Activated CD4-positive, alpha-beta T cell treated with anti-CD3 and anti-CD28 coated beads, Interleukin-2, Interleukin-6, amounts not matched to agents 100 ng/mL and 50 ng/mL, durations not matched to agents 16 hours and 8 hours (primary cell): ENCODE data around the gene CDK5RAP3.
"Not testable (repeated sequence)": the region's sequence is repeated elsewhere in the genome, so short reads cannot be mapped to it uniquely, and the experiment has no call there.

Experiments used
- DNase-seq: peaks from one replicate; pipeline ENCODE4 v3.0.0-alpha.2; 2020

CDK5RAP3 gene

DNA sequence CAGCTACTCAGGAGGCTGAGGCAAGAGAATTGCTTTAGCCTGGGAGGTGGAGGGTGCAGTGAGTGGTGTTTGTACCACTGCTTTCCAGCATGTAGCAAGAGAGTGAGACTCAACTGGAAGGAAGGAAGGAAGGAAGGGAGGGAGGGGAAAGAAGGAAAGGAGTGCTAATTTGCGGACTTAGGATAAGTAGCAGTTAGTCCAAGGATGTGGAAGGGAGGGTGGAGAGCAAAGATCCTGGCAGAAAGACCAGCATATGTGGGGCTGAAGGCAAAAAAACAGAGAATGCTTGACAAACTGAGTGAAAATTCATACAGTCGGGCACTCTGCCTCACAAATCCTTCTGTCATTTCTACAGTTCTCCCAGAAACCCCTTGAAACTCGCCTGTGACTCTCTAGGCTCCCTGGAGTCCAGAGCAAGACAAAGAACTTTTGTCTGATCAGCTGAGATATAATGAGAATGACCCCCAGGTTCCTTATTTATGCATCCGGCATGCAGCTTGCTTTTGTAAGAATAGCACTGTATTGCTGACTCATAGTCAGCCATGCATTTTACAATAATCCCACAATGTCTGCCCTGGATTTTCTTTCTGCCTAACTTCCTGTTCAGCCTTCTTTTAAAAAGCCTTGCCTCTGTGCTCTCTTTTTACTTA lies 31.5 kb downstream of the CDK5RAP3 start:
- DNase-seq, result peak; percentile 27

DNA sequence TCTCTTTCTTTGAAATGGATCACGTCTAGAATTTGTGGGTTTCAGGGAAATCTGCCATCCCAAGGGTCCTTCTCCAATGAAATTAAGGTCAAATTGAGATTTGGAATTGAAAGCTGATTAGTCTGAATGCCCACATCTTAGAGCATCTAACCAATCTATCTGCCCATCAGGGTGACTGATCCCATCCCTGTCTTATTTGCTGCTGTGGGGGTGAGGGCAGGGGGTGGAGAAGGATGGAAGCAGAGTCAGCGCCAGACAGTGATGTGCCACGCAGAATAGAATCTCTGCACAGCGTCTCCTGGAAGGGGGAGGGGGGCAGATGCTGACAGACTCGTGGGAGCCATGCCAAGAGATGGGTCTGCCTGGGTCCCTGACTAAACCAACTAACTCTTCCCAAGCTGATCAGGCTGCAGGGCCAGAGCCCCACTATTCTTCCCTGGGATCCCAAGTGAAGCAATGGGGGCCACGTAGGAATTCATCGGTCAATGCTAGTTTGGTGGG lies 32.1 kb downstream of the CDK5RAP3 start:
- DNase-seq, result no peak

DNA sequence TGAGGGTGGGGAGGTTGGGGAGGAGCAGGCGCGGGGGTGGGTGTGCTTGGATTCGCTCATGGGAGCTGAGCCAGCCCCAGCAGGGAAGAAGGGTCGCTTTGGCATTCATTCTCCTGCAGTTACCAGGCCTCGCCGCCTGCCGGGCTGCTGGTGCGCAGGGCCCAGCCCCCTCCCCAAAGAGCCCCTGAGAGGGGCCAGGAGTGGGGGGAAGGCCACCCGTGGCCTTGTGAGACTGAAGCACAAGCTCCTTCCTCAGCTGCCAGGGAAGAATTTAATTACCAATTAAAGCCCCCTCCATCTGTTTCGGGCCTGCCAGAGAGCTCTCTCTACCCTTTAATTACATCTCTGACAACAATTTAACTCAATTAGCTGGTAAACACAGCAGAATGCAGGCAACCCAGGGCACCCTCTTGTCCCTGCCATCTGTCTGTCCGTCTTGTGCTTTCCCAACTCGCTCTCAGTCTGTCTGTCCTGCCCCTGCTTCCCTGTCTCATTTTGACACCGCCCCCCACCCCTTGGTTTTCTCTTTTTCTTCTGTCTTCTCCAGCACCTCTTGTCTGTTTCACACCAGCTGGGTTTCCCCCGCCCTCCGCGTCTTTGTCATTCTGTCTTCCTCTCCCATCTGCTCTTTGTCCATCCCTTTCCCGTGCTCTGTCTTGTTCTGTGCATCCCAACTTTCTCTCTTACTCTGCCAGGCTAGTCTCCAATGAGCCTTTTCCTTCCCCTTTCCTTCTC lies 32.7 kb downstream of the CDK5RAP3 start:
- DNase-seq, result no peak

DNA sequence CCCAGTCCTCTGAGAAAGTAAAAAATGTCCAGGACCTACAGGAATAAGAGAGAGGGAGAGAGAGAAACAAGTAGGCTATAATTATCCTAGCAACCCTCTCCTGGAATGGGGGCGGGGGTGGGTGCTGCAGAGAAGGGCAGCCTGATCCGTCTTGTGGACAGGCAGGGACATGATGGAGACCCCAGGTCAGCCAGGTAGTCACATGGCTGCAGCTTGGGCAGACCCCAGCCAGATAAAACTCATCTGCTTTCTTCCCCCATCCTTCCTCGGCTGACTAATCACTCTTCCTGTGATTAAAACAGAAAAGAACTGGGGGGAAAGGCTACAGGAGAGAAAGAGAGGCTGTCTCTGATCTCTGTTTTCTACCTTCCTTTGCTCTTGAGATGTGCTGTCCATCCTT lies 34.1 kb downstream of the CDK5RAP3 start:
- peak; percentile 51 for DNase-seq

DNA sequence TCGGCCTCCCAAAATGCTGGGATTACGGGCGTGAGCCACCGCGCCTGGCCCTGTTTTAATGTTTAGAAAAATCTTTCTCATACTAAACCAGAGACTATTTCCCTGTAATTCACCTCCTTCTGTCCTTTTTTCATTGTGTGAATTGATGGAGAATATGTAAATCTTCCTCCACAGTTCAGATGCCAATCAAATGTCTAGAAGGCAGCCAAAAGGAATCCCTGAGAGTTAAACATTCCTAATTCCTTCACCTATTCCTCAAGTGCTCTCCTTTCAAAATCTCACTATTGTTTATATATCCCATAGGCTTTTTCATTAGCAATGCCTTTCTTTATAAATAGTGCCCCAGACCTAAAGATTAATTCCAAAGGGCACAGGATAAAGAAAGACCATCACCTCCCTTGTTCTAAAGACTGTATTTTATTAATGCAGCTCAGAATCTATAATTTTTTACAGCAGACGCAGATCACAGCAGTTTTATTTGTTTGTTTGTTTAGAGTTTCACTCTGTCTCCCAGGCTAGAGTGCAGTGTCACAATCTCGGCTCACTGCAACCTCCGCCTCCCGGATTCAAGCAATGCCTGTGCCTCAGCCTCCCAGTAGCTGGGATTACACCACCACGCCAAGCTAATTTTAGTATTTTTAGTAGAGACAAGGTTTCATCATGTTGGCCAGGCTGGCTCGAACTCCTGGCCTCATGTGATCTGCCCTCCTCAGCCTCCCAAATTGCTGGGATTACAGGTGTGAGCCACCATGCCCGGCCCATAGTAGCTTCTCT lies 36.2 kb downstream of the CDK5RAP3 start:
- no peak for DNase-seq

DNA sequence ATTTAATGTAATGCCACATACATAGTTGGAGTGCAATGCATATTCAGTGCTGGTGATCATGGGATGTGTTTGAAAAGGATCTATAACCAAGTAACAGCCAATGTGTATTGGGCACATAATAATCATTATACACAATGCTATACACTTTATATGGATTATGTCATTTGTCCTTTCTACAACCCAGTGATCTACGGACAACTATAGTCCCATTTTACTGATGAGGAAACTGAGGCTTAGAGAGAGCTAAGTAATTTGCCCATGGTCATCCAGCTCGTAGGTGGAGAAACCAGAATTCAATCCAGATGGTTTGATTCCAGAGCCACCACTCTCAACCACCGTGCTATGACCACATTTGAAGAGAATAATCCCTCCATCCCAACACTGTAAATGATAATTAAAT lies 39.3 kb downstream of the CDK5RAP3 start:
- no peak for DNase-seq

DNA sequence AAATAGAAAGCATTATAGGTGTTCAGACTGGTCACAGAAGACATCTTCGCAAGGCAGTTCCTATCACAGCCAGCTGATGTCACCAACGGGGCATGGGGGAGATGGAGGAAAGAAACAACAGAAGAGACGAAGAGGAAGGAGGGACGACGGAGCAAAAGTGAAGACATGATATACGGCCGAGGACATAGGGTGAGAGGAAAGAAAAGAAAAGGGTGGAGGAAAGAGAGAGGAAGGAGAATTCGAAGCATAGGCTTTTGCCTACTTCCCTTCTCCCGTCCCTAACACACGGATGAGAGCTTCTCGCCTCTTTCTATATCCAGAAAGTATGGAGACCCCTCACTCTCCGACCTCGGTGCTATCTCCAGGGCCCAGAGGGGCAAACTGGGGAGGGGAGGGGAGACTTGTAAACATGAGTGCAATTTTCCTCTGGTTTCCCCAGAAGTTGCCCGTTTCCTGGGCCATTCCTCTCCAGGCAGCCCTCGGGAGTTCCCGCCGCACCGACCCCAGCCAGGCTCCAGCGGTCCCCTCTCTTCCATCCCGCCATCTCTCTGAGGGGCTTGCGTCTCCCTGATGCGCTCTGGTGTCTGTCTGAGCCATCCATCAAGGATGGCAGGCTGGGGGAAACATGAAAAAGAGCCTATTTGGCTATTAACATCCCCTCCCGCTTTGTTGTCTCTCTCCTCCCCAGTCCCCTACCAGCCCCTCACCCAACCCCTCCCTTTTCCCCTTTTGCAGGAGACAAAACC lies 40.7 kb downstream of the CDK5RAP3 start:
- peak; percentile 70 for DNase-seq

DNA sequence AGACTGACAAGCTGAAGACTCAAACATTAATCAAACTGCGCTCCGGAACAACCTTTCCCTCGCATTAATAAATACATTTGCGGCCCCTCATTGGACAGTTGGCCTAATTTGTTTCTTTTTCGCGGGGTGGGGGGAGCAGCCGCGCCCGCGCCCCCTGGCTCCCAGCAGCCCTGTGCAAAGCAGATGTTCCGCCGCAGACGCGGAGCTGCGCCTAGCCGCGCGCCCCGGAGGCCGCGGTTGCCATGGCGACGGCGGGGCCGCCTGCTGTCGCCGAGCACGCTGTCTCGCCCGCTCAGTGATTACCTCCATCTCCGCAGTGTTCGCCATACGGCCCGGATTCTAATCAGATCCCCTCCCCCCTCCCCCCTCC lies 41.2 kb downstream of the CDK5RAP3 start:
- DNase-seq, result peak; percentile 77

DNA sequence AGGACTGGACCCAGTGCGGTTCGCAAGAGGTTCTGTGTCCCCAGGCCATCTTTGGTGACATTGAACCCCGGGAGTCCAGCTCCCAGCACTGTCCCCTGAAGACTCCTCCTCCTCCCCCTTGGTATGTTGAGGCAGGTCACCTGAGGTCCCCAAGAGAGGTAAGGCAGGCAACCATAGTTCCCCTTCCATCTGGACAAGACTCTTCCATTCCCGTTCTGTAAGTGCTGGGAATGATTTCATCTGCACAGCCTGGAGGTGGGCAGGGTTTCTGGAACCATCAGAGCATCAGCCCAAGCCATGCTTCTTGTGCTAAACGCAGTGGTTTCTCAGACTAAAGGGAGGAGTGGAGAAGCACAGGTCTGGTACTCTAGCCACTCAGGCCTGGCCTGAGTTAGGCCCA lies 41.7 kb downstream of the CDK5RAP3 start:
- DNase-seq, result no peak

DNA sequence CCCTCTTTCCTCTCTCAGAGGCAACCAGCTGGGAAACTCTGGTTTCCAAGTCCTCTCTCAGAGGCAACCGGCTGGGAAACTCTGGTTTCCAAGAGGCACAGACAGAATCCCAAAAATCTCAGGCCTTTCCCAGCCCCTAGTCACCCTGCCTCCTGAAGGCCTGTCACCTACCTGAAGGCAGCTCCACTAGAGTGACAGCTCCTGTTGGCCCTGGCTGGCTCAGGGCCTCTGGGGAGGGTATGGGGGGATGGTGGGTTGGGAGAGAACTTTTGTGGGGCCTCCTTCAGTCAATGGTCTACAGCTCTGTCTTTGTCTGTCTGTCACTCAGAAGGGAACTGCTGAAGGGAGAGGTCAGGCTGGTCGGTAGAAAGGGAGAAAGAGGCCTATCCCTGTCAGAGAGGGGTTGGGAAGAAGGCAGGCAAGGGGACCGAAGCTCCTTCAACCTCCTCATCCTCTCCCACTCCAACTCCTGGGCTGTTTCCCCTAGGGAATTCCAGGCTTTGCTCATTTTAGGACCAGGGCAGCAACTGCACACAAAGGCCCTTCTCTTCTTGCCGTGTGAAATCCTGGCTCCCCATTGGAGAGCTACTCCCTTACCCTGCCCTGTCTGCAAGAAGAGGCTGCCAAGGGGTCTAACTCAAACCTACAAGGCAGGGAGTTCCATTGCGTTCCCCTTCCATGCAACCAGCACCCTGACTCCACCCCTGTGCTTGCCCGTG lies 43.1 kb downstream of the CDK5RAP3 start:
- no peak for DNase-seq

DNA sequence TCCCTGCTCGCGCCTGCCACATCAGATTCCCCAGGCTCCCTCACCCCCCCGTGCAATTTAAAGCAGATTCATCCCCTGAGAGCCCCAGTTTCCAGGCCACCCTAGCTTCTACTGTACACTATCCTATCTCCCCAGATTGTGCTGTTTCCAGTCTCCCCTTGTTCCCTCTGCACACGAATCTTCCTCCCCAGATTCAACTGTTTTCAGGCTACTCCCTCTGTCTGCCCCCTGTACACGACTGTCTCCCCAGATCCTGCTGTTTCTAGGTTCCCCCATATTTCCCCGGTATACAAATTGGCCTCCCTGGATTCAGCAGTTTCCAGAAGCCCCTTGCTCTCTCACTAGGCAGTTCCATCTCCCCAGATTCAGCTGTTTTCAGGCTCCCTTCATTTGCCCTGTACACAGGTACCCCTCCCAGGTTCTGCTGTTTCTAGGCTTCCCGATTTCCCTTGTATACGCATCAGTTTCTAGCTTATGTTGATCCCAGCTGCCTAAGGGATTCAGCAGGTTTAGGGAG lies 43.7 kb downstream of the CDK5RAP3 start:
- no peak for DNase-seq

DNA sequence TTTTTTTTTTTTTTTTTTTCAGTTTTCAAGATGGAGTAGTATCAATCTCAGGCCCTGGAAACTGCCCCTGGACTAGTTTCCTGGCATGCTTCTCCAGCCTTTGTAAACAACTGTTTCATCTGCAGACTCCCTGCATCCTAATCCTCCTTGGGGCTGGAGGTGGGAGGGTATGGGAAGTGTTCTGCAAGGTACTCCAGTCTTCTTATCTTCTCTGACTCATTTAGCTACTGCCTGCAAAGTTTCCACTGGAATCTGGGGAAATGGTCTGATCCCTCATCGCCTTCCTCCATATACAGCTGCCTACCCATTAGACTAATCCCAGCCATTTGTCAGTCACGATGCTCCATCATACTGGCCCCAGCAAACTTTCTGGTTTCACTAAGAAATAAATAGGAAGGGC lies 45.2 kb downstream of the CDK5RAP3 start:
- no peak for DNase-seq

DNA sequence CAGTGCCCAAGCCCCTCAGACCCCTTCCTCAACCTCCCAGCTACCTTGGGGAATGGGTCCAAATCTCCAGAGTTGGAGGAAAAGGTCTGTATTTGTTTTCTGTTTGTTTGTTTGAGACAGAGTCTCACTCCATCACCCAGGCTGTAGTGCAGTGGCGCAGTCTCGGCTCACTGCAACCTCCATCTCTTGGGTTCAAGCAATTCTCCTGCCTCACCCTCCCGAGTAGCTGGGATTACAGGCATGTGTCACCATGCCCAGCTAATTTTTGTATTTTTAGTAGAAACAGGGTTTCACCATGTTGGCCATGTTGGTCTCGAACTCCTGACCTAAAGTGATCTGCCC lies 46.9 kb downstream of the CDK5RAP3 start:
- not testable (repeated sequence) for DNase-seq

DNA sequence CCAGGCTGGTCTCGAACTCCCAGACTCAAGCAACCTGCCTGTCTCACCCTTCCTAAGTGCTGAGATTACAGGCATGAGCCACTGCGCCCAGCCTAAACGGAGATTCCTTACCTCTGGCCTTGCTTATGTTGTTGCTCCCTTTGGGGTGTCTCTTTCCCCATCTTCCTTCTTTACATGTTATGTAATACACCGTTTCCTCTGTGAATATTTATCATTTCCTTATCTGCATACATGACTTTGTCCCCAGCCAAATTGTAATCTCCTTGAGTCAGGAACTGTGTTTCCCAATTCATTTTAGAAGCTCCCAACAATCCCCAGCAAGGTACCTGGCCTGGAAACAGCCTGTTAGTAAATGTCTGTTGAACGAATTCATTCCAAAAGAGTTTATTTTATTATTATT lies 51.0 kb downstream of the CDK5RAP3 start:
- DNase-seq, result no peak

DNA sequence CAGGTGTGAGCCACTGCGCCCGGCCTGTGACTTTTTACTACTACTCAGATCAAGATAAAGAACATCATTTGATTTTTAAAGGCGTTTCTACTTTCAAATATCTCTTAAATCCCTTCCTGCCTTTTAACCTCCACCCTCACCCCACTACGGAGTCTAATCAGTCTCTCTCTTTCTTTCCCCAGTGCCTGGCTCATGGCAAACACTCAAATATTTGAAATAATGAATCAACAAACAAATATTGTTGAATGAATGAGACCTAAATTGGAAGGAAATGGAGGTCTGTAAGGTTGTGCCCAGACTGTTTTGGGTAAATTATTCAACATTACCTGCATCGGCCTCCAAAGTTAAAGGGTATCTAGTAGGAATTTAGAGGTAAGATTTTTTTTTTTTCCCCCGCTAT lies 52.0 kb downstream of the CDK5RAP3 start:
- DNase-seq, result no peak

DNA sequence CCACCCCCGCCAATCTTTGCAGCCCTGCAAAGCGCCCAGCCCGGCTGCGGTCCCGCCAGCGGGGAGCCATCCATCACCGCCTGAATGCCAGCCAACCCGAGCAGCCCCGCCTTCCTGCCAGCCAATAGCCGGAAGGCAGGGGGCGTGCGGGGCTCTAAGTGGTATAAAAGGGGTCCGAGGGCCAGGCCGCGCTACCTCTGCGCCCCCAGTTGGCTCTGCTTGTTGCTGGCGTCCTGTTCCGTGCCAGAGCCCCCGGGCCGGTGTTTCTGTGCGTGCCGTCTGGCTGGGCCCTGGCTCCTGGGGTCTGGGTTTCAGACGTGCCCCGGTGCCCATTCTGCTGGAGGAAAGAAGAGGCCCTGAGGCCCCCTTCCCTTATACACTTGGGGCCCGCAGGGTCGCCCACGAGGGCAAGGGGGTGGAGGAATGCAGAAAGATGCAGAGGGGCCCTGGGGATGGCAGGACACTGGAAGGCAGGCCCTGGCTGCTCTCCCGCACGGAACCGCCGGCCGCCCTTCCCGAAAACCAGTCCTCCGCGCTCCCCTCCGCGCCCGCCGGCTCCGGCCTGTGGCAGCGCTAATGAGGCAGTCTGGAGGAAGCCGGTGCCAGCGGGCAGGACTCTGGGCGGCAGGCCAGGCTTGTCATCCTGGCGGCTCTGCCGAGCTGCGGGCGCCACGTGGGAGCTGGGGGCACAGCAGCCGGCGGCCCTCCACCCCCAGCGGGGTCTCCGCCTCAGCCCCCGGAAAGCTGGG lies 52.7 kb downstream of the CDK5RAP3 start:
- DNase-seq, result peak; percentile 72

DNA sequence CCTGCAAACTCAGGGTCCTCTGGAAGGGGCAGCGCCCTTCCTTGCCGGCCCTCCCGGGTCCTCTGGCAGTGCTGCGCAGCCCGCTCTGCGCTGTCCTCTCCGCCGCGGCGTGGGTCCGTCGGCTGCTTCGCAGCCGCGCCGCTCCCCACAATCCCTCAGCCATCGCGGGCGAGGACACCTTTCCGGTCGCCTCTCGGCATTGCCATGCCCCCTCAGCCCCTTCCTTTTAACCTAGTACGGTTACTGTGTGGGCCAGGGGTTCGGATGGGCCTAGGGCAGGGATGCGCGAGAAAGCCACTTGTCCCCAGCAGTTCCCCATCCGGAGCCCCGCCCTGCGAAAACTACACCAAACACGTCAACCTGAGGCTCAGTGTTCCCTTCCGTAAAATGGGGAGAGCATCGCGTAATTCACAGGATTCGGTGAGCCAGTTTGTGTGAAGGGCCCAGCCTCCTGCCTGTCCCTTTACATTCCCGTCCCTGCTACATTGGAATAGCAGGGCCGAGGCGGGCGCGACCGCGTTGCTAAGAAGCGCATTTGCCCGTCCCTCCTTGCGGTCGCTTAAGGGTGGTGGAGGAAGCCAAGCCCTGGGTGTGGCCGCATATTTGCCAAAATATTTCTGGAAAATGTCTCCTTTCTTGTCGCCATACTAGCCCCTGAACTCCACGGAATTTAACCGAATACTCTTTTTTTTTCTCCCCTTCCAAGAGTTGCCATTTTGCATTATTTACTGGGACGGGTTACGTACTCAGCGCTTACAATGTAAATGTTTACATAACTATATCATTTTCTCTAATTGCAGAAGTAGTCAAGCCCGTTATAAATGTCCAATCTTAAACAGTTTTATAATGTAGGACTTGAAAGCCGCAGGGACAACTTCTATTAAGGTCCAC lies 53.5 kb downstream of the CDK5RAP3 start:
- peak; percentile 69 for DNase-seq

DNA sequence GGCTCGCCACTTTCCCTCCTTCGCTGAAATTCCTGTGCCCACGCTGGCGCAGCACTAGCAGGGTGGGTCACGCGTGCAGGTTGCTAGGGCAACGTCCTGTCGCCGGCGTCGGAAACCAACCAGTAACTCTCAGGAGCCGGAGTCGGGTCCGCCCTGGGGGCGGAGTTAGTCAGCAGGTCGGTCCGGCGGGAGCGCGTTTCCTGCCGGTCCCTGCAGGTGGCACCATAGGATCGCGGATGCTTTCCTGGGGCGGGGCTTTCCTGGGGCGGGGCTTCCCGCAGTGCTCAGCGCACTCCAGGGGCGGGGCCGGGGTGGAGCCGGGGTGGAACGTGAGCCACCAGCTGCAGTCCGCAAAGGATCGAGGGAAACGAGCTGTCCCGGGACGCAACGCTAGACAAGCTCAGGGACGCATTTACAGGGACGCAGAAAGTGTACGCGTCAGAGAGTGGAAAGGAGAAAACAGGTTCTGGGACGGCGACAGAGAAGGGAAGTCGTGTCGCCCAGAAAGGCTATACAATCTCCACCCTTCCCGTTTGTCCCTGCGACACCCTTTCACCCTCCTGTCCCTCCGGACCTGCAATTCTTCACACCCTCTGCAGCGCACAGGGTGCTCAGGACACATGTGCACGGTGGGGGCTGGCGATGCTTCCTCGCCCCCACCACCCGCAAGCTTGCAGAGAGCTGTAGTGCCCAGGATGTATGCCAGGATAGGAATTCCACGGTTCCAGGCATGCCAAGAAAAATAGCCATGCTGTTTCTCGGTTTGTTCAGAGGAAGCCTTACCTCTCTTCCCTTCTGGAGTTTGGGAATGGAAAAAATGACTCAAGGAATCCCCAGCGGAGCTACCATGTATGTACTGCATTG lies 54.4 kb downstream of the CDK5RAP3 start:
- DNase-seq, result peak; percentile 99

DNA sequence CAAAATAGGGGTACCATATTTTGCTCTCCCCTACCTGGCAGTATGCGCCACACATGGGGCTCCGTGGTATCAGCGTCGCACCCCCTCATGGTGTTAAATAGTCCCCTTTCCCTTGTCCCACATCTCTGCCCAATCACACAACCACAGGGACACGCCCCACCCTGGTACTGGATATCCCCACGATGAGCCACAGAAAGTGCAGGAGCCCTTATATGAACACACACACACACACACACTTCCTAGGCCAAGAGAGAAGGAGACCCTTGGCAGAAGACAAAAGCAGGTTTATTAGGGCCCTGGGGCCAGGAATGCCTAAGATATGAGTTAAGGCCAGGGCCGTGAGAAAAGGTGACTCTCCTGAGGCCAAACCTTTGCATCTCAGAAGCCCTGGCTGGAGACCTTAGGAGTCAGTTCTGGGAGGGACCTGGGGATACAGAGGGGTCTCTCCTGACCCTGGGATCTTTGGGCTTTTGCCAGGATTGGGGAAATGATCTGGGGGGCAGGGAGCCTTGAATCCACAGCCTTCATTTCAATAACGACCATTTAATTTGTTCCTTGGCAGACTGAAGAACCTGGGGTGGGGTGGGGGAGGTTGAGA lies 55.1 kb downstream of the CDK5RAP3 start:
- DNase-seq, result no peak
